Activated T-helper 17 cell treated with anti-CD3 and anti-CD28 coated beads, Interleukin-2, amount 50 U/mL, for 72 hours (primary cell): Measurements from ENCODE around the gene ATG14. TPM values are rescaled to one million over a fixed set of nuclear protein-coding genes. Genes with fewer than 3 reads are reported as not detected.

ENCODE experiments used
- total RNA-seq, 2 donors: library from RNA; stranded (reverse); gene quantifications; one replicate each; pipeline ENCODE4 v1.2.3, GENCODE V29; 2022

The ATG14 gene
- total RNA-seq, 2 donors from 2014 or later = 6.2 to 8.0 TPM

Other genes starting within 250 kb of the ATG14 start
- gene DLGAP5, start 220.2 kb downstream of the ATG14 start, total RNA-seq = 100 to 1,000 TPM in 1 of 2 donors, 10 to 100 TPM in 1; 93.8 to 102 TPM
- 10 to 100 TPM; 16.3 to 30.1 TPM for gene FBXO34, start 140.4 kb downstream of the ATG14 start, total RNA-seq
- gene TBPL2, start 28.8 kb upstream of the ATG14 start, total RNA-seq = not detected
- 100 to 1,000 TPM in 1 of 2 donors, 10 to 100 TPM in 1; 93.7 to 154 TPM for gene KTN1, start 168.4 kb upstream of the ATG14 start, total RNA-seq